Lower leg skin (tissue), 3 donors: ENCODE measurements around the gene NDUFV1.
"Not testable (repeated sequence)": the region's sequence is repeated elsewhere in the genome, so short reads cannot be mapped to it uniquely, and the experiment has no call there.

ENCODE experiments used
- POLR2A ChIP-seq, 2 donors: fragments of 450-650 bp; IDR thresholded peaks; one replicate each; pipeline ENCODE4 v1.6.1; 2016 to 2017; ENCODE audit warnings: antibody characterized with exemption in 2 of 2, mild to moderate bottlenecking in 1 of 2, moderate library complexity in 1 of 2
- TF ChIP-seq, protein P1 (sequence below), 3 donors: fragments of 450-650 bp; IDR thresholded peaks; one replicate each; pipeline ENCODE4 v1.5.1; 2016; ENCODE audit warnings: antibody characterized with exemption in 3 of 3, mild to moderate bottlenecking in 3 of 3, moderate library complexity in 2 of 3

DNA sequence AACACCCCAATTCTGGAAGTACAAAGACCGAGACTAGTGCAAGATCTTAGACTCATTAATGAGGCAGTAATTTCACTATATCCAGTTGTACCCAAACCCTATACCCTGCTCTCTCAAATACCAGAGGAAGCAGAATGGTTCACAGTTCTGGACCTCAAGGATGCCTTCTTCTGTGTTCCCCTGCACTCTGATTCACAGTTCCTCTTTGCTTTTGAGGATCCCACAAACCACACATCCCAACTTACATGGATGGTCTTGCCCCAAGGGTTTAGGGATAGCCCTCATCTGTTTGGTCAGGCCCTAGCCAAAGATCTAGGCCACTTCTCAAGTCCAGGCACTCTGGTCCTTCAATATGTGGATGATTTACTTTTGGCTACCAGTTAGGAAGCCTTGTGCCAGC is 17.1 kb downstream of the NDUFV1 start:
- not testable (repeated sequence) for TF ChIP-seq POLR2A (IDR thresholded peaks at IDR 0.05)
- TF ChIP-seq, protein P1, sequence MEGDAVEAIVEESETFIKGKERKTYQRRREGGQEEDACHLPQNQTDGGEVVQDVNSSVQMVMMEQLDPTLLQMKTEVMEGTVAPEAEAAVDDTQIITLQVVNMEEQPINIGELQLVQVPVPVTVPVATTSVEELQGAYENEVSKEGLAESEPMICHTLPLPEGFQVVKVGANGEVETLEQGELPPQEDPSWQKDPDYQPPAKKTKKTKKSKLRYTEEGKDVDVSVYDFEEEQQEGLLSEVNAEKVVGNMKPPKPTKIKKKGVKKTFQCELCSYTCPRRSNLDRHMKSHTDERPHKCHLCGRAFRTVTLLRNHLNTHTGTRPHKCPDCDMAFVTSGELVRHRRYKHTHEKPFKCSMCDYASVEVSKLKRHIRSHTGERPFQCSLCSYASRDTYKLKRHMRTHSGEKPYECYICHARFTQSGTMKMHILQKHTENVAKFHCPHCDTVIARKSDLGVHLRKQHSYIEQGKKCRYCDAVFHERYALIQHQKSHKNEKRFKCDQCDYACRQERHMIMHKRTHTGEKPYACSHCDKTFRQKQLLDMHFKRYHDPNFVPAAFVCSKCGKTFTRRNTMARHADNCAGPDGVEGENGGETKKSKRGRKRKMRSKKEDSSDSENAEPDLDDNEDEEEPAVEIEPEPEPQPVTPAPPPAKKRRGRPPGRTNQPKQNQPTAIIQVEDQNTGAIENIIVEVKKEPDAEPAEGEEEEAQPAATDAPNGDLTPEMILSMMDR (IDR thresholded peaks at IDR 0.05) = not testable (repeated sequence)
